NOMO-1 treated with dmso at 0.1 percent for 144 hours (cell line): ENCODE results near the gene ZNF714.
"Not testable (repeated sequence)": the region's sequence is repeated elsewhere in the genome, so short reads cannot be mapped to it uniquely, and the experiment has no call there.

Experiments
- DNase-seq: peaks from one replicate; lab custom pipeline; 2025; ENCODE audit not compliant: unreplicated experiment; lab: John Stamatoyannopoulos, UW

ZNF714 gene

GRCh38 chr19:21130097-21130775 lies 48.2 kb downstream of the ZNF714 start:
- no peak for DNase-seq

- DNase-seq = no peak
Observed at GRCh38 chr19:21133633-21134032, 51.6 kb downstream of the ZNF714 start.

GRCh38 chr19:21134934-21135366 lies 52.9 kb downstream of the ZNF714 start:
- DNase-seq = no peak

- DNase-seq = no peak
Observed at GRCh38 chr19:21135433-21135832, 53.4 kb downstream of the ZNF714 start.

- no peak for DNase-seq
Observed at GRCh38 chr19:21138130-21138529, 56.1 kb downstream of the ZNF714 start.

- not testable (repeated sequence) for DNase-seq
Observed at GRCh38 chr19:21141006-21141405, 59.0 kb downstream of the ZNF714 start.

- peak; percentile 93 for DNase-seq
Observed at GRCh38 chr19:21141787-21142464, 59.9 kb downstream of the ZNF714 start, which contains the start of gene ZNF431. Gene ZNF431, plus strand, starts transcription at chr19:21142040. Its CDS starts 144 bp downstream, at chr19:21142184.

GRCh38 chr19:21143428-21143827 lies 61.4 kb downstream of the ZNF714 start:
- no peak for DNase-seq

GRCh38 chr19:21143854-21144253 lies 61.9 kb downstream of the ZNF714 start:
- no peak for DNase-seq

- no peak for DNase-seq
Observed at GRCh38 chr19:21147540-21147939, 65.5 kb downstream of the ZNF714 start.

GRCh38 chr19:21148681-21149080 lies 66.7 kb downstream of the ZNF714 start:
- DNase-seq = no peak

- DNase-seq = no peak
Observed at GRCh38 chr19:21149877-21150276, 67.9 kb downstream of the ZNF714 start.

GRCh38 chr19:21151460-21151859 lies 69.5 kb downstream of the ZNF714 start:
- DNase-seq = no peak

- no peak for DNase-seq
Observed at GRCh38 chr19:21158523-21159135, 76.6 kb downstream of the ZNF714 start.

- no peak for DNase-seq
Observed at GRCh38 chr19:21164541-21164940, 82.5 kb downstream of the ZNF714 start.

GRCh38 chr19:21166436-21166835 lies 84.4 kb downstream of the ZNF714 start:
- DNase-seq = no peak
